IPS DF 4.7 (cell line): Measurements from ENCODE around the gene SLC24A4.

ENCODE experiments used
- DNase-seq: peaks from one replicate; pipeline ENCODE4 v3.0.0-alpha.2; 2013; ENCODE audit warnings: low spot score; ENCODE audit errors: extremely low read depth

SLC24A4 gene

GRCh38 chr14:92539875-92540274 is 216.9 kb downstream of the SLC24A4 start:
- no peak for DNase-seq

GRCh38 chr14:92540472-92541048 is 217.6 kb downstream of the SLC24A4 start:
- DNase-seq: no peak

GRCh38 chr14:92542766-92543554 is 220.0 kb downstream of the SLC24A4 start:
- DNase-seq: no peak

GRCh38 chr14:92544051-92544720 is 221.2 kb downstream of the SLC24A4 start:
- no peak for DNase-seq

- DNase-seq: no peak
Measured at GRCh38 chr14:92546347-92547053, 223.5 kb downstream of the SLC24A4 start.

- no peak for DNase-seq
Measured at GRCh38 chr14:92549105-92549858, 226.3 kb downstream of the SLC24A4 start.

GRCh38 chr14:92549859-92550230 is 226.9 kb downstream of the SLC24A4 start:
- DNase-seq: no peak
